ENCODE measurements around the gene PTGFRN.
"Not testable (repeated sequence)": the region's sequence is repeated elsewhere in the genome, so short reads cannot be mapped to it uniquely, and the experiment has no call there.

The PTGFRN gene

DNA sequence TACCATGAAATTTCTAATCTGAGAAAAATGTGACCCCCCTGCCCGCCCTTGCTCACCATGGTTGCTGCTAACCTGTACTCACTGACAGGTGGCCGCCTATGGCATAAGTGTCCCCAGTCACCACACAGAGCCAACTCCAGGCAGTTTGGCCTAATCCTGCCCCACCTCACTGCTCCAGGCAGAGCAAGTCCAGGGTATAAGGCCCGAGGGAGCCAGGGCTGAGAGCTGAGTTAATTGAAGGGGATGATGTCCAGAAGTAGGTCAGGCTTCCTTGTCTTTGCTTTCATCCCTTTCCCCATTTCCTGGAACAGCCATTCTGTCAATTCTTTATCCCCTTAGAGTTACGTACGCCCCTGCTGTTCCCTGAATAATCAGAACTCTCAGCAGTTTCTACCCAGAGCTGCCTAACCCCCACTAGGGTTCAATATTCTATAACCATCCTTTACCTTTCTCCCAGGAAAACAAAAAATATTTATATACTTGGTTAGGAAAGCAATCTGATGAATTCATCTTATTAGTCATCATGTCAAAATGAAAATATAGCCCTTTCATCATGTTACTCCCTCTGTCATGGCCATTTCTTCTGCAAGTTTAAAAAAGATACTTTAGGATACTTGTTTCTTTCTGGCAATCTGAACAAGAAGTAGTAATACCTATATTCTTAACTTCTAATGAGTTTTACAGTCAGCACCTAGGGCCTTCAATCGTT lies 62.4 kb downstream of the PTGFRN start:
- no peak for DNase-seq (ENCODE audit: low spot score)

DNA sequence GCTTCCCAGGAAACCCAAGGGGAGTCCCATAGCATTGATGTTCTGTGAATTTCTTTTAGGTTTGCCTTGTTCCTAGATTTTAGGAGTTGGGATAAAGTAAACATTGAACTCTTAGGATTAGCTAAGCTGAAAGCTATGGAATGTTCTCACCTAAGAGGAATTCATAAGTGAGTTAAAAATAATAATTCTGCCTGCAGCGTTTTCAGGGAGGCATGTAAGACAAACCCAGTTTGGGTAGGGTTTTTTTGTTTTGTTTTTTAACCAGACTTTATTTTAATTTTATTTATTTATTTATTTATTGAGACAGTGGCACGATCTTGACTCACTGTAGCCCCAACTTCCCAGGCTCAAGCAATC lies 62.9 kb downstream of the PTGFRN start:
- no peak for DNase-seq (ENCODE audit: low spot score)

DNA sequence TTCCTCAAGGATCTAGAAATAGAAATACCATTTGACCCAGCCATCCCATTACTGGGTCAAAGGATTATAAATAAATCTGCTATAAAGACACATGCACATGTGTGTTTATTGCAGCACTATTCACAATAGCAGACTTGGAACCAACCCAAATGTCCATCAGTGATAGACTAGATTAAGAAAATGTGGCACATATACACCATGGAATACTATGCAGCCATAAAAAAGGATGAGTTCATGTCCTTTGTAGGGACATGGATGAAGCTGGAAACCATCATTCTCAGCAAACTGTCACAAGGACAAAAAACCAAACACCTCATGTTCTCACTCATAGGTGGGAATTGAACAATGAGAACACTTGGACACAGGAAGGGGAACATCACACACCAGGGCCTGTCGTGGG lies 70.6 kb downstream of the PTGFRN start:
- DNase-seq (ENCODE audit: low spot score): not testable (repeated sequence)

DNA sequence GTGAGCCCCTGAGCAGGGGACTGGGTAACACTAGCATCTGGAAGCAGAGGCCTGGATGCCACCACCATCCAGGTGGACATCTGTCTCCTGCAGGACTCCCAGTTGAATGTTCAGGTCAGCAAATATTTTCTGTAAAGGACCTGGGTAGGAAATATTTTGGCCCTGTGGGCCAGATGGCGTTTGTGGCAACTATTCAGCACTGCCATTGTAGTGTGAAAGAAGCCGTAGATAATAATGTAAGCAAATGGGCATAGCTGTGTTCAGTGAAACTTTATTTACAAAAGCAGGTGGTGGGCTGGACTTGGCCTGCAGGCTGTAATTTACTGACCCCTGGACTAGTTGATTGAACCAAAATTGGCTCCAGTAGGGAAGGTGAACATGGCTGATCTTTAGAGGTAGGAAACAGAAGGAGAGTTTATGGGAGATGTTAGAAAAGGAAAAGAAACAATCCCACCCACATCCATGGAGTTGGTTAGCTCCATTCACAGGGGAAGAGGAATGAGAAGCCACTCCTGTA lies 71.9 kb downstream of the PTGFRN start:
- no peak for DNase-seq (ENCODE audit: low spot score)

DNA sequence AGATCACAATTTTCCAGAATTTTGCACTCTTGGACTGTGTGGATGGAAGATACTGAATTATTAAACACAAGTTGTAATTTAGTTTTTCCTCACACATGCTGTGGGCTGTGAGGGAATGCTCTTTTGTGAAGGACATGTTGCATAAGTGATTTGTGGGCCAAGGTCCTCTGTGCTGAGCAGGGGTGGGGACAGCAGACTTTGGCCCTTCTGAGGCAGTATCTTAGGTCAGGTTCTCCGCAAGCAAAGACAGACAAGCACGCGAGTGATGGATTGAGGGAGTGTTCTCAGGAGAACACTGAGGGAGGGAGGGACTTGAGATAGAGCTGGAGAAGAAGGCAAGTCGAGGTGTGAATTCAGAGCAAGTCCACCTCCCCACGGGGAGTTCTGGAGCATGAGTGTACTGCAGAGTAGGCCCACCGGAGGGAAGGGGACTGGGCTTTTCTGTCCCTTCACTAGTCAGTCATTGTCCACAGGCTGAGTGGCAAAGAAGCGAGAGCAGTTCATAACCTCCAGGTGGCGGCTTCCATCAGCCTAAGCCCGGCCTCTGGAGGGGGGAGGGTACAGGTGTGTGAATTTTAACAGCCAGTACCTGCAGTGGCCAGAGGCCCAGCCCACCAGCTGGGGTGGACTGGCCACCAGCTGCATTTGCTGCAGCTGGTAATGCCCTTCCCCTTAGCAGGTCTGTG lies 72.7 kb downstream of the PTGFRN start:
- peak; percentile 48 for DNase-seq (ENCODE audit: low spot score)

DNA sequence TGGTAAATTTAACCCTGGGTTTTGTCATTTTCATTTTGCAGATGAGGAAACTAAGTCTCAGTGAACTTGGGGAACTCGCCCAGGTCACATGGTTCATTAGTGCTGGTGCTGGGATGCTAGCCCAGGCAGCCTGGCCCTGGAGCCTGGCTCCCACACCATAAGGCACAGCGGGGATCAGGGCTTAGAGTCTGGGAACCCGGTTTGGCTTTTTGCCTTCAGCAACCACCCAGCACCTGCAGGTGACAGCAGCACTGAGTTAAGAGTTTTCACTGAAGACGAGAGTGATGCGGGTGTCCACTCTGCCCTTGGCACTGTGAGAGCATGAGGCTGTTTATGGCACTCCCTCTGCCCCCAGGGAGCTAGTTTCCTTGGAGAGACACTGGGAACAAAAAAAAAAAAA lies 73.4 kb downstream of the PTGFRN start:
- no peak for DNase-seq (ENCODE audit: low spot score)

DNA sequence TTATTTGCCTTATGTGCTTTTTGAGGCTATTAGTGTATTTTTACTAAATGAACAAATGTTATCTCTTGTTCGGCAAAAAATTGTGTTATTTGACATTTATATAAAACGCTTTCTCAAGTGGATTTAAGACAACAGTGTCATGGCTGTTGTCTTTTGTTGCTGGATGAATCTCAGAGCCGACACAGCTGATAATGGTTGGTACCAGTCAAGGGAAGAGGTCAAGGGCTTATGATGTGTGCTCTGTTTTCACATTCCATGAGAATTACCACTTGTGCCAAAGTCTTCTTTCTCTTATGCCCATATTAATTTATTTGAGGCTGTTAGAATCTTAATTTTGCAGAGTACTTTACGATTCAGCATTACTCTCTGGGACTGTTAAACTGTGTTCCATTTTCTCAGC lies 74.0 kb downstream of the PTGFRN start:
- DNase-seq (ENCODE audit: low spot score): no peak

DNA sequence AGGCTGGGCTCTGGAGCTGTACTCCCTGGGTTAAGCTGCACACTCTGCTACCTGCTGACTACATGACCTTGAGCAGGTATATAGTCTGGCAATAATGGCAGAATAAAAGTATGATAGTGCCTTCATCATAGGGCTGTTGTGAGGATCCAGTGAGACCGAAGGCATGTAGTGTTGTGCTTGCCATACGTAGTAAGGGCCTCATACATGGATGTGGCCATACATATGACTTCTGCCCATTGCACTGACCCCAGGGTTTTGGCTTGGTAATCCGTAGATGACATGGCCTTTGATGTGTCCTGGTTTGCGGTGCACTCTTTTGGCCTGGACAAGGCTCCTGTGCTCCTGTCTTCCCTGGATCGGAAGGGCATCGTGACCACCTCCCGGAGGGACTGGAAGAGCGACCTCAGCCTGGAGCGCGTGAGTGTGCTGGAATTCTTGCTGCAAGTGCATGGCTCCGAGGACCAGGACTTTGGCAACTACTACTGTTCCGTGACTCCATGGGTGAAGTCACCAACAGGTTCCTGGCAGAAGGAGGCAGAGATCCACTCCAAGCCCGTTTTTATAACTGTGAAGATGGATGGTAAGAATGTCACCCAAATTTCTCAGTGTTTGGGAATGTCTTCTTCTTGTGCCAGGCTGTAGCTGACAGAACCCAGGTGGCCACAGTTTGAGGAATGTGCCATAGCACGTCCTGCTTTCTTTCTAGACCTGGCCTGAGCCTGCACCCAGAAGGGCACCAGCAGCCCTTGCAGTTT lies 74.9 kb downstream of the PTGFRN start:
- no peak for DNase-seq (ENCODE audit: low spot score)

DNA sequence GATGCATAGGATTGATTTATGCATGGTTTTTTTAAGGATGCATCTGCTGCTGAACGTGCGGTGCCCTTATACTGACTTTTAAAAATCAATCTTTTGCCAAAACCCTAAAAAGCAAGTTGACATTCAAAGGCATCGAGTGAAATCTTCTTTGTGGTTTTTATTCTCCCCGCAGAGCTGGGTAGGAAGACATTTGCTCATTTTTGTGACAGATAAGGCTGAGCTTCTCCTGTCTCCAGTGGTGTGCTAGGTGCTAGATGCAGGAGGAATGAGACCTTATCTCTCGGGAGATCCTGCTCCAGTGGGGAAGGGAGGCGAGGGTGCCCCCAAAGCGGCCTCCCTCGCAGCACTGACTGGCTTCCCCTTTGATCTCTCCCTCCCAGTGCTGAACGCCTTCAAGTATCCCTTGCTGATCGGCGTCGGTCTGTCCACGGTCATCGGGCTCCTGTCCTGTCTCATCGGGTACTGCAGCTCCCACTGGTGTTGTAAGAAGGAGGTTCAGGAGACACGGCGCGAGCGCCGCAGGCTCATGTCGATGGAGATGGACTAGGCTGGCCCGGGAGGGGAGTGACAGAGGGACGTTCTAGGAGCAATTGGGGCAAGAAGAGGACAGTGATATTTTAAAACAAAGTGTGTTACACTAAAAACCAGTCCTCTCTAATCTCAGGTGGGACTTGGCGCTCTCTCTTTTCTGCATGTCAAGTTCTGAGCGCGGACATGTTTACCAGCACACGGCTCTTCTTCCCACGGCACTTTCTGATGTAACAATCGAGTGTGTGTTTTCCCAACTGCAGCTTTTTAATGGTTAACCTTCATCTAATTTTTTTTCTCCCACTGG lies 76.9 kb downstream of the PTGFRN start:
- no peak for DNase-seq (ENCODE audit: low spot score)

DNA sequence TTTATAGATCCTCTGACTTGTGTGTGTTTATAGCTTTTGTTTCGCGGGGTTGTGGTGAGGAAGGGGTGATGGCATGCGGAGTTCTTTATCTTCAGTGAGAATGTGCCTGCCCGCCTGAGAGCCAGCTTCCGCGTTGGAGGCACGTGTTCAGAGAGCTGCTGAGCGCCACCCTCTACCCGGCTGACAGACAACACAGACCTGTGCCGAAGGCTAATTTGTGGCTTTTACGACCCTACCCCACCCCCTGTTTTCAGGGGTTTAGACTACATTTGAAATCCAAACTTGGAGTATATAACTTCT lies 77.5 kb downstream of the PTGFRN start:
- DNase-seq (ENCODE audit: low spot score): no peak

DNA sequence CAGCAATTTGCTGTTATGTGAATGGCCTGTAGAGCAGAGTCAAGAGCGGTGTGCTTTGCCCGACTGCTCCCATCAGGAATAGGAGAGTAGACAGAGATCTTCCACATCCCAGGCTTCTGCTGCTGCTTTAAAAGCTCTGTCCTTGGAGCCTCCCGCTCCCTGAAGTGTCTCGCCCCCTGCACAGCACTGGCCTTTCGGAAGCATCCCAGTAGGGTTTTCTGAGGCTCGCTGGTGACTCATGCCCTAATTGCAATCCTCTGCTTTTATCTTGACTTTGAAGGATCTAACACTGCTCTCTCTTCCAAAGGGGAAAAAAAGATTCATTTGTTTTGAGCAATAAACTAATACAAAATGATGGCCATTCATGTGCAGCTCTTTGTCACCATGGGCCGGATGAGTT lies 78.5 kb downstream of the PTGFRN start:
- no peak for DNase-seq (ENCODE audit: low spot score)

DNA sequence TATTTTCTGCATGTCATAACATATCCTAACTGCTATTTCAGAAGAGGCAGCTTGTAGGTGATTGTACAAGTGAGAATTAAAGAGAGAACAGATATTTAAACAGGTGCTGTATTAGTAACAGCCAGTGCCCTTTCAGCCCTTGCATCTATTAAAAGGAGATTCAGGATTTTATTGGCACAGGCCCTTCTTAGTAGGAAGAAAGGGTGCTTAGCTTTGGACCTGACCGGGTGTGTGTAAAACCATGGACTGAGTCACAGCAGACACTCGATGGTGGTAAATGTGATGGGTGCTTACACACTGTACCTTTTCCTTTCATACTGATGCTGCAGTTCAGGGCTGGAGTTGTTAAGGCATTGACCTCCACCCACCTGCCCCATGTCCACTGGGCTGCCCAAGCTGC lies 79.2 kb downstream of the PTGFRN start:
- no peak for DNase-seq (ENCODE audit: low spot score)

DNA sequence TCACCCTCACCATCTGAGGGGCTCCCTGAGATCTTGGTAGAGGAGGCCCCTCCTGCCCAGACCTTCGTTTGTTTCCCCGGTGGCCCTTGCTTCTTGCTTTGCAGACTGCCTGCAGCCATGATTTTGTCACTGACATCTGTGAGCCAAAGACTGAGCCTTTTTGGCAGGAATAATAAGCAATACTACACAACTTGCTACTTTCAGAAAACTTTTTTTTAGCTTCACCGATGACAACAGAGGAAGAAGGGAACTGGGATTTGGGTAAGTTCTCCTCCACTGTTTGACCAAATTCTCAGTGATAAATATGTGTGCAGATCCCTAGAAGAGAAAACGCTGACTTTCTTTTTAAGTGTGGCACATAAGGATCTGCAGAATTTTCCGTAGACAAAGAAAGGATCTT lies 80.1 kb downstream of the PTGFRN start:
- DNase-seq (ENCODE audit: low spot score): no peak

DNA sequence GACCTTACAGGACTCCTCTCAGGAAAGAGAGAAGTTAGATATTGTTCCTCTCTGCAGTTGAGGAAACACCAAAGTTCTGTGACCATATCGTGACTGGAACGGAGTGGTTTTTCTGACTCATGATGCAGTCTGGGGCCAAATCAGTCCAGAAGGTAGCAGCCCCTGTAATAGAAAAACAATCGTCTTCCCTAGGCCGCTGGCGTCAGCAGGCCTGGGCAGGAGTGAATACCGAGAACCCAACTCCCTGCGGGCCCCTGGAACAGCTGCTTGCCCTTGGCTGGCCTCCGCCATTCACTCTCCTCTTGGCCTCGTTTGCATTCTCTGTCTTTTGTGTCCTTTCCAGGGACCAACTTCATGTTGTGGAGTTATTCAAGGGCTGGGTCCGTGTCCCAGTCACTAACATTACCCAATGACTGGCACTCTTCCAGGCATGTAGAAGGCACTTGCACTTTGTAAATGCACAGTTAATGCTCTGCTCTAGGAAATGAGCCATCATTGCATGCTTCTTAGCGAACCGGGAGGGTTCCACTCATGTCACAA lies 81.0 kb downstream of the PTGFRN start:
- DNase-seq (ENCODE audit: low spot score): no peak

DNA sequence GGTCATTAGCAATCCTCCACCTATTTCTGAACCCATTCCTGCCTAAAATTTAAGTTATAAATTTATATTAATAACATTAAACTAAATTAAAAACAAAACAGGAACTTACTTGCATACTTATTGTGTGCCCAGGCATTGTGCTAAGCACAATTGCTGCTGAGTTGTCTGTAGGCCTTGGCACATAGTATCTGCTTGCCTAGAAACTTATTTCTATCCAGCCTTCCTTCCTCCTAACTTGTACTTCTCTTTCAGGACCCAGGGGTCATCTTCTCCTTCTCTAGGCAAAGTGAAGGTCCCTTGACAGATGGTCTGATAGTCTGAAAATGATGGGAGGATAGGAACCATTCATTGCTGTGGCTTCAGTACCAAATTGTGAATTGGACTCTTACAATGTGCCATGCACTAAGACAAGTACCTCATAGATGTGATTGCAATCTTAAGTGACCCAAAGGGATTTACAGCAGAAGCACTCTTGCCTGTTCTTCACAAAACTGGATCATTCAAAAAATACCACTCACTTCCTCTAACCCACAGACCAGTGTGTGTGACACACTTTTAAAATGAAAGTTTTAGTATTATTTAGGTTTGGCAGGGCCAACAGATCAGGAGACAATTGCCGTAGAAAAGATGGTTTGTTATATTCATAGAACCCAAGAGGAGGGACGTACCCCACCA lies 81.6 kb downstream of the PTGFRN start:
- no peak for DNase-seq (ENCODE audit: low spot score)

DNA sequence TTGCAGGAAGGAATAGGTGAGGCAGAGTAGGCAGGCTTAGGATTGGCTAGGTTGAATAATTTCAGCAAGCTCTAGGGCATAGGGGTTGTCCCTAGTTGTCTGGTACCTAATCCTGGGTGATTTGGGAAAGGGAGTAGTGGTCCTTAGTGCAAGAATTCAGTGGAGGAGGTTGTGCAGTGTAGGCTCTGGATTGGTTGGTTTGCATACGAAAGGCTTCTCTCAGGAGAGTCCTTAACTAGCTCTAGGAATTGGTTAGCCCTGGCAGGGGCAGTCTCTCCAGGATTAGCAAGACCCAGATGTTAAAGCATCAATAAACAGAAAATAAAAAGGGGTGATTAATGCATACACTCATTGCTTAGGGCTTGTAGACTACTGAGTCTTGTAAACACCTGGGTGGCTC lies 82.2 kb downstream of the PTGFRN start:
- no peak for DNase-seq (ENCODE audit: low spot score)

DNA sequence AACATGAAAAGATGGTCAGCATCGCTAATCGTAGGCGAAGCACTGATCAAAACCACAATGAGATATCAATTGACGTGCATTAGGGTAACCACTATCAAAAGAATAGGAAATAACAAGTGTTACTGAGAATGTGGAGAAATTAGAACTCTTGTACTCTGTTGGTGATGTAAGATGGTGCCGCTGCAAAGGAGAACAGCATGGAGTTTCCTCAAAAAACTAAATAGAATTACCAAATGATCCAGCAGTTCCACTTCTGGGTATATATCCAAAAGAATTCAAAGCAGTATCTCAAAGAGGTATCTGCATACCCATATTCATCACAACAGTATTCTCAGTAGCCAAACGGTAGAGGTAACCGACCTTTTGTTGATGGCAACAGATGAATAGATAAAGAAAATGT lies 83.6 kb downstream of the PTGFRN start:
- no peak for DNase-seq (ENCODE audit: low spot score)

DNA sequence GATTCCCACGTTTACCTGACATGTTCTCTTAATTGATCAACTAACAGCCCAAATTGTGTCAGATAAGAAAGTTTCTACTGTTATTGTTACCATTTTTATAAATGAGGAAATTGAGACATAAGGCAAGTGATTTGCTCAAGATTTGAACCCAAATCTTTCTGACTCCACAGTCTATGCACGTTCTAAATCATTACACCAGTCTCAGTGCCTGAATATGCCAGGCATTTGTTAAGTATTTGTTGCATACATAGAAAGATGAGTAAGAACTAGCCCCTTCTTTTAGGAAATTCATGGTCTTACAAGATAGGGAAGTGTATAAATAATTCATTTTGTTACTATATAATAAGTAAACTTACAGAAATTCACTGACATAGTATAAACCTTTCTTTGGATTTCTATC lies 84.7 kb downstream of the PTGFRN start:
- no peak for DNase-seq (ENCODE audit: low spot score)

DNA sequence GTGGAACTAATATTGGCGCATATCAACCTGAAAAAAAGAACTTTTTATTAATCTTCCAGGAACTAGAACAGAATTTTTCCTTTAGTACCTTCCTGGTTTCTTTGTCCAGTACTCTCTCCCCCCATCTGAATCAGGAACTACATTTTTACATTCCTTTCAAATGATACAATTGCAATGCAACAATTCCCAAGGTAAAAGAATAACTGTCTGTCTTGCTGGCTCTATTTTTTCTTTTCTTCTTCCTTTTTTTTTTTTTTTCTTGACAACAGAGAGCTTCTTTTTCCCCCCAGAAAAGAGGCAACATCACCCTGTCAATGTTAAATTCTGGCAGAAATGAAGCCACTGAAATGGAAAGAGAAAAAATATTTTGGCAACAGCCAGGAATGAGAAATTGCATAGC lies 87.3 kb downstream of the PTGFRN start:
- DNase-seq (ENCODE audit: low spot score): no peak

DNA sequence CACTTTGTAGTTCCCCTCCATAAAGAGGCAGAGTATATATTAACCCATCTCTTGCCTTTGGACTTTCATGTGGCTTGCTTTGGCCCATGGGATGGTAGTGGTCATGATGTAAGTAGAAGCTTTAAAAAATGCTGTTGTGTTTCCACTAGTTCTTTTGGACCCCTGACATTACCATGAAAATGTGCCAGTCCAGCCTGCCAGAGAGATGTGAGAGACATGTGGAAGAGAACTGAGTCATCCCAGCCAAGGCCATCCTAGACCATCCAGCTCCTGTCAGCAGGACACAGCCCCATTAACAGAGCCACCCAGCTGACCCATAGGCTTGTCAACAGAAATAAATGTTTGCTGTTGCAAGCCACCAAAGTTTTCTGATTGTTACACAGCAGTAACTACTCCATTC lies 87.9 kb downstream of the PTGFRN start:
- no peak for DNase-seq (ENCODE audit: low spot score)

DNA sequence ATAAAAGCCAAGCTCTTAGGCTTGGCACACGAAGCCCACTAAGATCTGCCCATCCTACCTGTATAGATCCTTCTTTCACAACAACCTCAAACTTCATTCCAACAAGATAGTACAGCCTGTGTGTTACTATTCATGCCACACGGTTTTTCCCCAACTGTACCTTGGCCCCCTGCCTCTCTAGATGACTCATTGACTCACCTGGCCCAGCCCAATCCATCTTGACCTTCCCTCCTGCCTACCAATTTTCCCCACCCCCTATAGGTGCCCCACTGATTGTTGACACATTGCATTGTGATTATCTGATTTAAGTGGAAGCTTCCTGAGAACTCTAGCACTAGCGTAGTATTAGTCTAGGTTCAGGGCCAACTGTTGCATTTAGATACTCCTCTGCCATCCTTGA lies 89.9 kb downstream of the PTGFRN start:
- no peak for DNase-seq (ENCODE audit: low spot score)

DNA sequence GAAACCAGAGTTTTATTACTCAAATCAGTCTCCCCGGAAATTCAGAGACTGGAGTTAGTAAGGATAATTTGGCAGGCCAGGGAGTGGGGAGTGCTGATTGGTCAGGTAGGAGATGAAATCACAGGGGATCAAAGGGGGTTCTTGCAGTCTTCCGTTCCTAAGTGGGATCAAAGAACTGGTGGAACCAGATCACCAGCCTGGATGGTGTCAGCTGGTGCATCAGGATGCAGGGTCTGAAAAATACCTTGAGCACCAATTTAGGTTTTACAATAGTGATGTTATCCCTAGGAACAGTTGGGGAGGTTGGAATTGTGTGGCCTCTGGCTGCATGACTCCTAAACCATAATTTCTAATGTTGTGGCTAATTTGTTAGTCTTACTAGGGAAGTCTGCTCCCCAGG lies 90.4 kb downstream of the PTGFRN start:
- DNase-seq (ENCODE audit: low spot score): no peak

Data from HuH-7 (cell line).